HepG2 (cell line): ENCODE measurements around the gene PALM3. TPM values are rescaled to one million over a fixed set of nuclear protein-coding genes. Genes with fewer than 3 reads are reported as not detected.

Source experiments
- BCL6 ChIP-seq: IDR thresholded peaks from 2 replicates; pipeline ENCODE4 v1.6.1; 2016; ENCODE audit warnings: missing genetic modification reagents, missing compliant biosample characterization
- GPN1 ChIP-seq: sonication (generic); formaldehyde crosslinking; IDR thresholded peaks from 2 replicates; pipeline ENCODE4 v1.5.1; 2020; ENCODE audit warnings: missing genetic modification reagents, borderline replicate concordance
- HNRNPL ChIP-seq: fragments of 200-400 bp; formaldehyde crosslinking; IDR thresholded peaks from 2 replicates; pipeline ENCODE4 v1.6.1; 2017; ENCODE audit warnings: mild to moderate bottlenecking, low read depth, low read length
- ISX ChIP-seq: sonication (generic); formaldehyde crosslinking; conservative IDR thresholded peaks from 2 replicates; pipeline ENCODE4 v1.5.0; 2020; ENCODE audit warnings: missing genetic modification reagents
- JDP2 ChIP-seq: sonication (generic); formaldehyde crosslinking; IDR thresholded peaks from 2 replicates; pipeline ENCODE4 v1.8.1; 2022; ENCODE audit warnings: missing genetic modification reagents, borderline replicate concordance
- KLF12 ChIP-seq: sonication (generic); formaldehyde crosslinking; IDR thresholded peaks from 2 replicates; pipeline ENCODE4 v1.4.0; 2020; ENCODE audit warnings: missing genetic modification reagents, borderline replicate concordance
- KMT2B ChIP-seq: IDR thresholded peaks from 2 replicates; pipeline ENCODE4 v1.6.1; 2016; ENCODE audit warnings: missing genetic modification reagents, missing compliant biosample characterization
- POLR2AphosphoS2 ChIP-seq: IDR thresholded peaks from 2 replicates; pipeline ENCODE4 v1.6.1; 2011; ENCODE audit warnings: low read depth, low read length, improper control_type of control experiment
- POLR2AphosphoS5 ChIP-seq: IDR thresholded peaks from 2 replicates; pipeline ENCODE4 v1.6.1; 2012; ENCODE audit warnings: low read depth, low read length
- RBFOX2 ChIP-seq: fragments of 200-400 bp; formaldehyde crosslinking; IDR thresholded peaks from 2 replicates; pipeline ENCODE4 v1.6.1; 2017; ENCODE audit warnings: low read depth, mild to moderate bottlenecking, low read length
- RORA ChIP-seq: sonication (generic); formaldehyde crosslinking; IDR thresholded peaks from 2 replicates; pipeline ENCODE4 v1.5.0; 2020; ENCODE audit warnings: mild to moderate bottlenecking, missing genetic modification reagents, moderate library complexity
- RXRB ChIP-seq: IDR thresholded peaks from 2 replicates; pipeline ENCODE4 v1.6.1; 2016; ENCODE audit warnings: borderline replicate concordance, missing genetic modification reagents, missing compliant biosample characterization
- SP140L ChIP-seq: sonication (generic); formaldehyde crosslinking; IDR thresholded peaks from 2 replicates; pipeline ENCODE4 v1.4.0; 2020; ENCODE audit warnings: missing genetic modification reagents, borderline replicate concordance
- SPEN ChIP-seq: sonication (generic); formaldehyde crosslinking; IDR thresholded peaks from 2 replicates; pipeline ENCODE4 v1.5.1; 2020; ENCODE audit warnings: low read depth, mild to moderate bottlenecking, missing genetic modification reagents
- SRY ChIP-seq: sonication (generic); formaldehyde crosslinking; IDR thresholded peaks from 2 replicates; pipeline ENCODE4 v1.8.0; 2022; ENCODE audit warnings: mild to moderate bottlenecking, missing genetic modification reagents
- TCF12 ChIP-seq, 2 experiments: fragments of 450-650 bp in 1 of 2; sonication (generic) in 1 of 2; formaldehyde crosslinking in 1 of 2; IDR thresholded peaks; 2 replicates each; pipeline versions ENCODE4 v1.6.1 to v1.8.0; 2017 to 2022; ENCODE audit warnings: antibody characterized with exemption in 1 of 2, mild to moderate bottlenecking in 1 of 2, missing genetic modification reagents in 1 of 2, moderate library complexity in 1 of 2
- ZBTB7B ChIP-seq: sonication (generic); formaldehyde crosslinking; IDR thresholded peaks from 2 replicates; pipeline ENCODE4 v1.4.0; 2020; ENCODE audit warnings: missing genetic modification reagents
- ZMYM4 ChIP-seq: sonication (generic); formaldehyde crosslinking; IDR thresholded peaks from 2 replicates; pipeline ENCODE4 v1.8.1; 2023; ENCODE audit warnings: mild to moderate bottlenecking, missing genetic modification reagents
- ZNF468 ChIP-seq: sonication (generic); formaldehyde crosslinking; IDR thresholded peaks from 2 replicates; pipeline ENCODE4 v1.8.0; 2022; ENCODE audit warnings: mild to moderate bottlenecking, moderate library complexity, missing genetic modification reagents
- ZNF567 ChIP-seq: sonication (generic); formaldehyde crosslinking; IDR thresholded peaks from 2 replicates; pipeline ENCODE4 v1.8.1; 2023; ENCODE audit warnings: mild to moderate bottlenecking, missing genetic modification reagents, borderline replicate concordance
- ZSCAN12 ChIP-seq: sonication (generic); formaldehyde crosslinking; IDR thresholded peaks from 2 replicates; pipeline ENCODE4 v1.9.0; 2021; ENCODE audit warnings: mild to moderate bottlenecking, missing genetic modification reagents
- ZSCAN21 ChIP-seq: sonication (generic); formaldehyde crosslinking; IDR thresholded peaks from 2 replicates; pipeline ENCODE4 v1.8.0; 2022; ENCODE audit warnings: mild to moderate bottlenecking, missing genetic modification reagents, moderate library complexity, borderline replicate concordance
- polyA plus RNA-seq, 8 experiments: library from polyadenylated mRNA; depleted of rRNA in 3 of 8; stranded (reverse) in 7 of 8; unstranded in 1 of 8; fragments of >200 nt; fragmentation: Illumina TruSeq in 4 of 8; extraction: Trizol in 4 of 8; gene quantifications; 2 replicates each; pipeline versions ENCODE4 v1.2.1 to v1.2.3, GENCODE V29; 2011 to 2016; ENCODE audit warnings: low read depth in 4 of 8, missing spikeins in 1 of 8, mixed read lengths in 1 of 8; ENCODE audit not compliant: insufficient read depth in 1 of 8
- total RNA-seq, 5 experiments: library from RNA; depleted of rRNA; stranded (reverse); fragments of >200 nt; fragmentation: Illumina TruSeq; extraction: Trizol; gene quantifications; 2 replicates each; pipeline ENCODE4 v1.2.3, GENCODE V29; 2016; ENCODE audit warnings: low read depth in 1 of 5
- TF ChIP-seq, protein P1 (sequence below): sonication (generic); formaldehyde crosslinking; IDR thresholded peaks from 2 replicates; pipeline ENCODE4 v1.9.0; 2021; ENCODE audit warnings: missing genetic modification reagents, borderline replicate concordance
- TF ChIP-seq, protein P2 (sequence below): sonication (generic); formaldehyde crosslinking; IDR thresholded peaks from 2 replicates; pipeline ENCODE4 v1.5.0; 2020; ENCODE audit warnings: missing genetic modification reagents, mild to moderate bottlenecking, borderline replicate concordance
- TF ChIP-seq, protein P3 (sequence below): sonication (generic); formaldehyde crosslinking; conservative IDR thresholded peaks from 2 replicates; pipeline ENCODE4 v1.5.0; 2020; ENCODE audit warnings: missing genetic modification reagents

Gene PALM3
- total and polyA plus RNA-seq, 2 of the 13 experiments (the other 11 are each of a cell fraction or from before 2014, with no cell fraction given), result 0.79 to 2.4 TPM

DNA sequence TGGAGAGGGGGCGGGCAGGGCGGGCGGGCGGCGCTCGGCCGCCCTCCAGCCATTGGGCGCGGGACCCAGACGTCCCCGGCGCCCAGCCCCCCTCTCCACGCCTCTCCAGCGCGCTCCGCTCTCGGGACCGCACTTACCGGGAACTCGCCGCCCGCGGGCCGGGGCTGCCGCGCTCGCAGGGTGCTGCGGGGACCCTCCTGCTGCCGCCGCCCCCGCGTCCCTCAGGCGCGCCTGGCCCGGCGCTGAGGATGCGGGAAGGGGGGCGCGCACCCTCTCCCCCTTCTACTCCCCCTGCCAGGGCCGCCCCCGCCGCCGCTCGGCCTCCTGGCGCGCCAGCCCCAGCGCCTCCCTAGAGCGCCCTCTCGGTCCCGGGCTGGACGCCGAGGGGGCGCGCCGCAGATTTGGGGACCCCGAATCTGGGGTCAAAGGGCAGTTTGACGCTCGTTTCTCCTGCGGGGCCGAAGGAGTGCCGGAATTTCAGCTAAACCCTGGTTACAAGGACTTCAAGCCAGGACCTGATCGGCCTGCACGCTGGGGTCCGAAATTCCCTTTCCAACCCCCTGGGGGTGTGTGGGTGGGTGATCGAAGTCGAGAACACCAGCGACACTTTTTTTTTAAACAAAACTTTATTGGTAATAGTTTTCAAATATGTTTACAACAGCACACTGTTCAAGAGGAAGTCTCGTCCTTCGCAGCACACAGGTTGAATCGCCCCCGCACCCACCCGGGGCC, 29.4 kb upstream of the PALM3 start (continued):
- TF ChIP-seq SRY (peak; percentile 73; the same call in 1 of the 2 replicates), ZSCAN21 (CRISPR knock-in tag) (peak; percentile 41; the same call in 1 of the 2 replicates), TCF12 (IDR thresholded peaks at IDR 0.05) (no peak), TCF12 (CRISPR knock-in tag; IDR thresholded peaks at IDR 0.05) (no peak), POLR2AphosphoS2 (no peak), ZBTB7B (CRISPR knock-in tag) (peak; percentile 77), ZNF567 (CRISPR knock-in tag) (0 out of 2 replicates have a peak, but pooled peaks have one; percentile 50), GPN1 (CRISPR knock-in tag) (no peak), RORA (CRISPR knock-in tag) (no peak), SP140L (CRISPR knock-in tag) (no peak), SPEN (no peak; the same call in 1 of the 2 replicates), KMT2B (no peak), RBFOX2 (peak; percentile 87), RXRB (CRISPR knock-in tag) (peak; percentile 6; the same call in 1 of the 2 replicates), KLF12 (CRISPR knock-in tag) (peak; percentile 62; the same call in 1 of the 2 replicates), ZSCAN12 (CRISPR knock-in tag) (no peak), ISX (CRISPR knock-in tag) (no peak), POLR2AphosphoS5 (peak; percentile 67), ZMYM4 (CRISPR knock-in tag) (no peak), BCL6 (CRISPR knock-in tag) (no peak), HNRNPL (no peak), JDP2 (no peak), ZNF468 (CRISPR knock-in tag) (no peak)
- TF ChIP-seq, protein P1, sequence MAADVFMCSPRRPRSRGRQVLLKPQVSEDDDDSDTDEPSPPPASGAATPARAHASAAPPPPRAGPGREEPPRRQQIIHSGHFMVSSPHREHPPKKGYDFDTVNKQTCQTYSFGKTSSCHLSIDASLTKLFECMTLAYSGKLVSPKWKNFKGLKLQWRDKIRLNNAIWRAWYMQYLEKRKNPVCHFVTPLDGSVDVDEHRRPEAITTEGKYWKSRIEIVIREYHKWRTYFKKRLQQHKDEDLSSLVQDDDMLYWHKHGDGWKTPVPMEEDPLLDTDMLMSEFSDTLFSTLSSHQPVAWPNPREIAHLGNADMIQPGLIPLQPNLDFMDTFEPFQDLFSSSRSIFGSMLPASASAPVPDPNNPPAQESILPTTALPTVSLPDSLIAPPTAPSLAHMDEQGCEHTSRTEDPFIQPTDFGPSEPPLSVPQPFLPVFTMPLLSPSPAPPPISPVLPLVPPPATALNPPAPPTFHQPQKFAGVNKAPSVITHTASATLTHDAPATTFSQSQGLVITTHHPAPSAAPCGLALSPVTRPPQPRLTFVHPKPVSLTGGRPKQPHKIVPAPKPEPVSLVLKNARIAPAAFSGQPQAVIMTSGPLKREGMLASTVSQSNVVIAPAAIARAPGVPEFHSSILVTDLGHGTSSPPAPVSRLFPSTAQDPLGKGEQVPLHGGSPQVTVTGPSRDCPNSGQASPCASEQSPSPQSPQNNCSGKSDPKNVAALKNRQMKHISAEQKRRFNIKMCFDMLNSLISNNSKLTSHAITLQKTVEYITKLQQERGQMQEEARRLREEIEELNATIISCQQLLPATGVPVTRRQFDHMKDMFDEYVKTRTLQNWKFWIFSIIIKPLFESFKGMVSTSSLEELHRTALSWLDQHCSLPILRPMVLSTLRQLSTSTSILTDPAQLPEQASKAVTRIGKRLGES (CRISPR knock-in tag), result no peak
- TF ChIP-seq, protein P2, sequence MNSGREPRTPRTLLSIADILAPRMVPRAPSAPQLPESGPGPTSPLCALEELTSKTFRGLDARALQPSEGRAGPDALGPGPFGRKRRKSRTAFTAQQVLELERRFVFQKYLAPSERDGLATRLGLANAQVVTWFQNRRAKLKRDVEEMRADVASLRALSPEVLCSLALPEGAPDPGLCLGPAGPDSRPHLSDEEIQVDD (CRISPR knock-in tag), result 0 out of 2 replicates have a peak, but pooled peaks have one; percentile 38
- TF ChIP-seq, protein P3, sequence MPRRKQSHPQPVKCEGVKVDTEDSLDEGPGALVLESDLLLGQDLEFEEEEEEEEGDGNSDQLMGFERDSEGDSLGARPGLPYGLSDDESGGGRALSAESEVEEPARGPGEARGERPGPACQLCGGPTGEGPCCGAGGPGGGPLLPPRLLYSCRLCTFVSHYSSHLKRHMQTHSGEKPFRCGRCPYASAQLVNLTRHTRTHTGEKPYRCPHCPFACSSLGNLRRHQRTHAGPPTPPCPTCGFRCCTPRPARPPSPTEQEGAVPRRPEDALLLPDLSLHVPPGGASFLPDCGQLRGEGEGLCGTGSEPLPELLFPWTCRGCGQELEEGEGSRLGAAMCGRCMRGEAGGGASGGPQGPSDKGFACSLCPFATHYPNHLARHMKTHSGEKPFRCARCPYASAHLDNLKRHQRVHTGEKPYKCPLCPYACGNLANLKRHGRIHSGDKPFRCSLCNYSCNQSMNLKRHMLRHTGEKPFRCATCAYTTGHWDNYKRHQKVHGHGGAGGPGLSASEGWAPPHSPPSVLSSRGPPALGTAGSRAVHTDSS (CRISPR knock-in tag), result no peak
